Nephron progenitor cell (in vitro differentiated cells): ENCODE measurements around the gene HIPK1.

Experiments used
- DNase-seq: peaks from one replicate; pipeline ENCODE4 v3.0.0; 2021
- H3K27ac Mint-ChIP-seq: 2 replicates; pipeline ENCODE4 v1.8.0; 2021; ENCODE audit warnings: mild to moderate bottlenecking, moderate library complexity, mixed read lengths
- H3K27me3 Mint-ChIP-seq: 2 replicates; pipeline ENCODE4 v1.8.0; 2021; ENCODE audit warnings: mild to moderate bottlenecking, low read depth, mixed read lengths; ENCODE audit not compliant: poor library complexity
- H3K36me3 Mint-ChIP-seq: 2 replicates; pipeline ENCODE4 v1.8.0; 2021; ENCODE audit warnings: low read depth, mixed read lengths
- H3K4me1 Mint-ChIP-seq: 2 replicates; pipeline ENCODE4 v1.8.0; 2021; ENCODE audit warnings: mixed read lengths
- H3K4me3 Mint-ChIP-seq: 2 replicates; pipeline ENCODE4 v1.8.0; 2021; ENCODE audit warnings: mild to moderate bottlenecking, moderate library complexity, mixed read lengths
- H3K9me3 Mint-ChIP-seq: 2 replicates; pipeline ENCODE4 v1.8.0; 2021; ENCODE audit warnings: mild to moderate bottlenecking, moderate library complexity, mixed read lengths
- CTCF ChIP-seq: fragments of 200-600 bp; sonication (generic); IDR thresholded peaks from 2 replicates; pipeline ENCODE4 v1.5.0; 2021; ENCODE audit warnings: antibody characterized with exemption

HIPK1 gene

GRCh38 chr1:113928941-113929749, at the start of gene HIPK1:
Gene HIPK1, plus strand, starts transcription at chr1:113929324.
- Mint-ChIP-seq H3K27me3 (peaks cover 25% of the 10 kb centered on the region), H3K9me3 (no peaks in the 10 kb centered on the region), H3K36me3 (peaks cover 4% of the 10 kb centered on the region), H3K4me3 (peak within 1 kb of the TSS; percentile 97), H3K4me1 (peaks cover 55% of the 10 kb centered on the region), H3K27ac (peak within 1 kb of the TSS; percentile 99)
- no peak for TF ChIP-seq CTCF
- DNase-seq: peak; percentile 95

- Mint-ChIP-seq H3K27ac (no peak overlapping the region), H3K27me3 (peaks cover 2% of the 10 kb centered on the region)
- DNase-seq: no peak
Observed at GRCh38 chr1:113879739-113880038, 49.4 kb upstream of the HIPK1 start.

GRCh38 chr1:113881661-113882060, 47.5 kb upstream of the HIPK1 start:
- no peaks in the 10 kb centered on the region for H3K4me1 Mint-ChIP-seq
- no peaks in the 10 kb centered on the region for H3K36me3 Mint-ChIP-seq

More at GRCh38 chr1:113879739-113880038, 49.4 kb upstream of the HIPK1 start:
- Mint-ChIP-seq H3K9me3 (no peaks in the 10 kb centered on the region), H3K36me3 (no peaks in the 10 kb centered on the region), H3K4me3 (no peak overlapping the region), H3K4me1 (no peaks in the 10 kb centered on the region)
- no peak for TF ChIP-seq CTCF

GRCh38 chr1:113886417-113887401, 42.4 kb upstream of the HIPK1 start:
- Mint-ChIP-seq H3K4me1 (no peaks in the 10 kb centered on the region), H3K27ac (no peak overlapping the region), H3K27me3 (peaks cover 4% of the 10 kb centered on the region), H3K4me3 (no peak overlapping the region), H3K36me3 (no peaks in the 10 kb centered on the region), H3K9me3 (no peaks in the 10 kb centered on the region)
- TF ChIP-seq CTCF: no peak
- DNase-seq: no peak

More at GRCh38 chr1:113881661-113882060, 47.5 kb upstream of the HIPK1 start:
- Mint-ChIP-seq H3K27me3 (no peaks in the 10 kb centered on the region), H3K9me3 (no peaks in the 10 kb centered on the region), H3K4me3 (no peak overlapping the region), H3K27ac (peak overlapping the region; percentile 89)
- TF ChIP-seq CTCF: no peak
- no peak for DNase-seq

- no peak for DNase-seq
- Mint-ChIP-seq H3K27me3 (peaks cover 4% of the 10 kb centered on the region), H3K4me3 (no peak within 1 kb of the TSS), H3K9me3 (no peaks in the 10 kb centered on the region), H3K27ac (no peak within 1 kb of the TSS), H3K36me3 (no peaks in the 10 kb centered on the region), H3K4me1 (no peaks in the 10 kb centered on the region)
- no peak for TF ChIP-seq CTCF
Observed at GRCh38 chr1:113887402-113888175, 41.5 kb upstream of the HIPK1 start, which contains the start of gene BCL2L15. Gene BCL2L15, minus strand, starts transcription at chr1:113887581. Its CDS starts 206 bp downstream, at chr1:113887375.
